Transverse colon (tissue), 4 donors: Measurements from ENCODE around the gene LMX1B.

Source experiments
- EP300 ChIP-seq: sonication (generic); formaldehyde crosslinking; IDR thresholded peaks from one replicate; pipeline ENCODE4 v1.6.1; 2017; ENCODE audit warnings: antibody characterized with exemption, low read depth
- POLR2A ChIP-seq: fragments of 450-650 bp; IDR thresholded peaks from one replicate; pipeline ENCODE4 v1.6.1; 2016; ENCODE audit warnings: antibody characterized with exemption, mild to moderate bottlenecking, moderate library complexity
- POLR2AphosphoS5 ChIP-seq, 3 donors: sonication (generic); formaldehyde crosslinking; IDR thresholded peaks; one replicate each; pipeline ENCODE4 v1.6.1; 2016; ENCODE audit warnings: antibody characterized with exemption in 3 of 3
- TF ChIP-seq, protein P1 (sequence below), 5 experiments: fragments of 200-600 bp in 3 of 5; fragments of 450-650 bp in 2 of 5; sonication (generic) in 3 of 5; IDR thresholded peaks; 1 replicate in 2 of 5; 2 replicates in 3 of 5; pipeline ENCODE4 v1.5.1; 2016 to 2017; ENCODE audit warnings: antibody characterized with exemption in 5 of 5, inconsistent platforms in 3 of 5, mild to moderate bottlenecking in 2 of 5, moderate library complexity in 1 of 5

GRCh38 chr9:126675147-126675467 is 61.4 kb downstream of the LMX1B start:
- TF ChIP-seq, protein P1, sequence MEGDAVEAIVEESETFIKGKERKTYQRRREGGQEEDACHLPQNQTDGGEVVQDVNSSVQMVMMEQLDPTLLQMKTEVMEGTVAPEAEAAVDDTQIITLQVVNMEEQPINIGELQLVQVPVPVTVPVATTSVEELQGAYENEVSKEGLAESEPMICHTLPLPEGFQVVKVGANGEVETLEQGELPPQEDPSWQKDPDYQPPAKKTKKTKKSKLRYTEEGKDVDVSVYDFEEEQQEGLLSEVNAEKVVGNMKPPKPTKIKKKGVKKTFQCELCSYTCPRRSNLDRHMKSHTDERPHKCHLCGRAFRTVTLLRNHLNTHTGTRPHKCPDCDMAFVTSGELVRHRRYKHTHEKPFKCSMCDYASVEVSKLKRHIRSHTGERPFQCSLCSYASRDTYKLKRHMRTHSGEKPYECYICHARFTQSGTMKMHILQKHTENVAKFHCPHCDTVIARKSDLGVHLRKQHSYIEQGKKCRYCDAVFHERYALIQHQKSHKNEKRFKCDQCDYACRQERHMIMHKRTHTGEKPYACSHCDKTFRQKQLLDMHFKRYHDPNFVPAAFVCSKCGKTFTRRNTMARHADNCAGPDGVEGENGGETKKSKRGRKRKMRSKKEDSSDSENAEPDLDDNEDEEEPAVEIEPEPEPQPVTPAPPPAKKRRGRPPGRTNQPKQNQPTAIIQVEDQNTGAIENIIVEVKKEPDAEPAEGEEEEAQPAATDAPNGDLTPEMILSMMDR (IDR thresholded peaks at IDR 0.05): no peak
- TF ChIP-seq POLR2AphosphoS5 (IDR thresholded peaks at IDR 0.05) (no peak), POLR2A (no peak), EP300 (no peak)
